ENCODE measurements around the gene ATP2C2.

The ATP2C2 gene

DNA sequence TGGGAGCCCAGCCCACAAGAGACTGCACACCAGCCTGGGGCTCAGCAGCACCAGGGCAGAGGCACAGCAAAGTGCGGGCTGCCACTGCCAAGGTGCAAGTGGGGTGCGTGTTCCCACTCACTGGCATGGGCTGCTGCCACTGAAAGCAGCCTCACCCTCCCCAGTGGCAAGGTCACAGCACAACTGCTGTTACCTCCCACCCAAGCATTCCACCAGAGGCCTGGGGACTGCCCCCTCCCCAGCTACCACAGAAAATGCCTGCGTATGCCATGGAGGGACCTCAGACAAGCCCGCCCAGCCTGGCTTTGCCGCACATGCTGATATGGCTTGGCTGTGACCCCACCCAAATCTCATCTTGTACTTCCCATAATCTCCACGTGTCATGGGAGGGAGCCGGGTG, 103.0 kb downstream of the ATP2C2 start:
- H3K36me3 ChIP-seq (ENCODE audit: control insufficient read depth, insufficient read depth, low read length) = no peaks in the 10 kb centered on the region
- no peak overlapping the region for H3K9ac ChIP-seq (ENCODE audit: low read length)
- no peaks in the 10 kb centered on the region for H3K27me3 ChIP-seq (ENCODE audit: control insufficient read depth, insufficient read depth, low read length)
- no peaks in the 10 kb centered on the region for H3K9me3 ChIP-seq (ENCODE audit: control insufficient read depth, low read length)
- no peaks in the 10 kb centered on the region for H3K4me1 ChIP-seq (ENCODE audit: control insufficient read depth, insufficient read depth, low read length)
- no peak overlapping the region for H3K4me3 ChIP-seq (ENCODE audit: low read length)

GRCh38 chr16:84471966-84472365, 103.6 kb downstream of the ATP2C2 start:
- no peak overlapping the region for H3K4me3 ChIP-seq (ENCODE audit: low read length)

GRCh38 chr16:84475643-84476240, 107.4 kb downstream of the ATP2C2 start:
- Histone ChIP-seq H3K9me3 (ENCODE audit: control insufficient read depth, low read length) (no peaks in the 10 kb centered on the region), H3K36me3 (ENCODE audit: control insufficient read depth, insufficient read depth, low read length) (no peaks in the 10 kb centered on the region), H3K9ac (ENCODE audit: low read length) (no peak overlapping the region), H3K27me3 (ENCODE audit: control insufficient read depth, insufficient read depth, low read length) (no peaks in the 10 kb centered on the region), H3K4me3 (ENCODE audit: low read length) (no peak overlapping the region), H3K4me1 (ENCODE audit: control insufficient read depth, insufficient read depth, low read length) (no peaks in the 10 kb centered on the region)

More at GRCh38 chr16:84471966-84472365, 103.6 kb downstream of the ATP2C2 start:
- Histone ChIP-seq H3K4me1 (ENCODE audit: control insufficient read depth, insufficient read depth, low read length) (no peaks in the 10 kb centered on the region), H3K9ac (ENCODE audit: low read length) (no peak overlapping the region), H3K9me3 (ENCODE audit: control insufficient read depth, low read length) (no peaks in the 10 kb centered on the region), H3K36me3 (ENCODE audit: control insufficient read depth, insufficient read depth, low read length) (no peaks in the 10 kb centered on the region), H3K27me3 (ENCODE audit: control insufficient read depth, insufficient read depth, low read length) (no peaks in the 10 kb centered on the region)

- Histone ChIP-seq H3K36me3 (ENCODE audit: control insufficient read depth, insufficient read depth, low read length) (no peaks in the 10 kb centered on the region), H3K9ac (ENCODE audit: low read length) (no peak overlapping the region), H3K4me1 (ENCODE audit: control insufficient read depth, insufficient read depth, low read length) (no peaks in the 10 kb centered on the region), H3K27me3 (ENCODE audit: control insufficient read depth, insufficient read depth, low read length) (no peaks in the 10 kb centered on the region), H3K9me3 (ENCODE audit: control insufficient read depth, low read length) (no peaks in the 10 kb centered on the region), H3K4me3 (ENCODE audit: low read length) (no peak overlapping the region)
These were observed 108.1 kb downstream of the ATP2C2 start for GRCh38 chr16:84476401-84476800.

DNA sequence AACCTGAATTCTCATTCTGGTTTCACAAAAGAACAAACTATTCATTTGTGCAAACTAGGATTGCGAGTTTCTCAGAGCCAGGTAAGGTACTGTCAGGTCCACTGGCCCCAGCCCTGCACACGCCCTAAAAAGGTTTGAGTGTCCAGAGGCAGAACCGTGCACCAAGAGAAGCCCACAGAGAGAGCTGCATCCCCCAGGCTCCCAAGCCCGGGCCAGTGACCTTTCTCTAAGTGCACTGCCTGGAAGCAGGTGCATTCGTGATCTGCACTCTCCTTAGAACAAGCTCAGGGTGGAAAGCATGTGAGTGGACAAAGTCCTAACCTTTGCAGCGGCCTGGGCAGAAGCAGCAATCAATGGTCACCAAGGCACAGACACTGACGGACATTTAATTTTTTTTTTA, 109.3 kb downstream of the ATP2C2 start:
- Histone ChIP-seq H3K36me3 (ENCODE audit: control insufficient read depth, insufficient read depth, low read length) (no peaks in the 10 kb centered on the region), H3K9me3 (ENCODE audit: control insufficient read depth, low read length) (no peaks in the 10 kb centered on the region), H3K4me1 (ENCODE audit: control insufficient read depth, insufficient read depth, low read length) (no peaks in the 10 kb centered on the region), H3K4me3 (ENCODE audit: low read length) (no peak overlapping the region), H3K27me3 (ENCODE audit: control insufficient read depth, insufficient read depth, low read length) (no peaks in the 10 kb centered on the region), H3K9ac (ENCODE audit: low read length) (no peak overlapping the region)

- H3K36me3 ChIP-seq (ENCODE audit: control insufficient read depth, insufficient read depth, low read length) = no peaks in the 10 kb centered on the region
- H3K9ac ChIP-seq (ENCODE audit: low read length) = no peak overlapping the region
- no peaks in the 10 kb centered on the region for H3K9me3 ChIP-seq (ENCODE audit: control insufficient read depth, low read length)
- no peaks in the 10 kb centered on the region for H3K27me3 ChIP-seq (ENCODE audit: control insufficient read depth, insufficient read depth, low read length)
- no peak overlapping the region for H3K4me3 ChIP-seq (ENCODE audit: low read length)
- no peaks in the 10 kb centered on the region for H3K4me1 ChIP-seq (ENCODE audit: control insufficient read depth, insufficient read depth, low read length)
These were observed 110.0 kb downstream of the ATP2C2 start for GRCh38 chr16:84478172-84478947.

DNA sequence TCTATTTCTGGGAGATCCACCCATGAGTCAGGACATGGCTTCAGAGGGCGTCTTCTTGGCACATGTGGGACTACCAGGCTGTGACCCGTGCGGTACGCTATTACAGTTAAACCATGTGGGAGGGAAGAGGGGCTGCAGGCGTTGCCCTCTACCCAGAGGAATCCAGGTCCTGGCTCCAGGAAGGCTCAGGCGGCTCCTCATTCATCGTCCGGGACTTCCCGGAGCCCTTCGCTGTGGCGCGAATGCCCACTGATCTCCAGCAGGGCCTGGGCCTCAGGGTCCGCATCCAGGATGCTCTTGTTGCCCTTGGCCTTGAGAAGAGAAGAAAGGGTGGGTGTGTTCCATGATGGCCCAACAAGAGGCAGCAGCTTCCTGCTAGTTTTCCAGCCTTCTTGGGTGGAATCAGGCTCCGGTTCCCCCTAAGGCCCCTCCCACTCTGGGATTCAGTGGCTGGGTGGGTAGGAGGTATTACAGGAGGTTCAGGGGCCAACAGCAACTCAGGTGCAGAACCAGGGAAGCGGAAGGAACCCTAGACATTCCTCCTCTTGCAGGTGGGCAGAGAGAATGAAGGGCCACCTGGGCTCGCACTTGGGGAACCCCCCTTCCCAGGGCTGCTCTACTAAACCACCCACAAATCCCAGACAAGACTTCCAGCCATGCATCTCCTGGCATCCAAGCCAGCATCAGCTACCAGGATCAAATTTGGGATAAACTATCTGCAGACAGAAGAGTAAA, 111.5 kb downstream of the ATP2C2 start:
- Histone ChIP-seq H3K27me3 (ENCODE audit: control insufficient read depth, insufficient read depth, low read length) (no peaks in the 10 kb centered on the region), H3K4me3 (ENCODE audit: low read length) (no peak overlapping the region), H3K36me3 (ENCODE audit: control insufficient read depth, insufficient read depth, low read length) (no peaks in the 10 kb centered on the region), H3K9ac (ENCODE audit: low read length) (no peak overlapping the region), H3K4me1 (ENCODE audit: control insufficient read depth, insufficient read depth, low read length) (no peaks in the 10 kb centered on the region), H3K9me3 (ENCODE audit: control insufficient read depth, low read length) (no peaks in the 10 kb centered on the region)

DNA sequence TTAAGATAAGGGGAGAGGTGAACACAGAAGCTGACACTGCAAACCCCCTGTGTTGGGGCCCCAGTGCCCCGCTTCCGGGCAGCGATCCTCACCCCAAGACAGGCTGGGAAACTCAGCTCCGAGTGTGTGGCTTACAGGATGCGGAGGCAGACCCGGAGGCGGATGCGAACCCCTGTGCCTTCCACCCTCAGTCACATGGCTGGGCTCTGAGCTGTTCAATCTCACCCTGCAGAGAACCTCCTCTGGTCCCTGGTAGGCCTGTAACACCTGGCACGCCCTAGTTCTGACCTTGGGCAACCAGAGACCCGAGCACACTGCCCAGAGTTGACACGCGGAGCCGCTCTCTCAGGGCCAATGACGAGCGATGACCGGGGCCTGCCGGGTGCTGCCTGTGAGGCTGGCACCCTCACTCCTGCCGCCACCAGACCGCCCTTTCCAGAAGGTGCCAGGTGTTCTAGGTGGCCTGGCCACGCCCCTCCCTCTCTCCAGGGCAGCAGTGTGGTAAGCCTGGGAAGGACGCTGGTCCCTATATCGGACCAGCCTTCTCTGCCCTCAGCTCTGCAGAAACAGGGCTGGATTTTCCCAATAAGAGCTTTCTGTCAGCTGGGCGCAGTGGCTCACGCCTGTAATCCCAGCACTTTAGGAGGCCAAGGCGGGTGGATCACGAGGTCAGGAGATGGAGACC, 112.9 kb downstream of the ATP2C2 start:
- Histone ChIP-seq H3K36me3 (ENCODE audit: control insufficient read depth, insufficient read depth, low read length) (no peaks in the 10 kb centered on the region), H3K9me3 (ENCODE audit: control insufficient read depth, low read length) (no peaks in the 10 kb centered on the region), H3K4me3 (ENCODE audit: low read length) (no peak overlapping the region), H3K4me1 (ENCODE audit: control insufficient read depth, insufficient read depth, low read length) (no peaks in the 10 kb centered on the region), H3K9ac (ENCODE audit: low read length) (no peak overlapping the region), H3K27me3 (ENCODE audit: control insufficient read depth, insufficient read depth, low read length) (no peaks in the 10 kb centered on the region)

DNA sequence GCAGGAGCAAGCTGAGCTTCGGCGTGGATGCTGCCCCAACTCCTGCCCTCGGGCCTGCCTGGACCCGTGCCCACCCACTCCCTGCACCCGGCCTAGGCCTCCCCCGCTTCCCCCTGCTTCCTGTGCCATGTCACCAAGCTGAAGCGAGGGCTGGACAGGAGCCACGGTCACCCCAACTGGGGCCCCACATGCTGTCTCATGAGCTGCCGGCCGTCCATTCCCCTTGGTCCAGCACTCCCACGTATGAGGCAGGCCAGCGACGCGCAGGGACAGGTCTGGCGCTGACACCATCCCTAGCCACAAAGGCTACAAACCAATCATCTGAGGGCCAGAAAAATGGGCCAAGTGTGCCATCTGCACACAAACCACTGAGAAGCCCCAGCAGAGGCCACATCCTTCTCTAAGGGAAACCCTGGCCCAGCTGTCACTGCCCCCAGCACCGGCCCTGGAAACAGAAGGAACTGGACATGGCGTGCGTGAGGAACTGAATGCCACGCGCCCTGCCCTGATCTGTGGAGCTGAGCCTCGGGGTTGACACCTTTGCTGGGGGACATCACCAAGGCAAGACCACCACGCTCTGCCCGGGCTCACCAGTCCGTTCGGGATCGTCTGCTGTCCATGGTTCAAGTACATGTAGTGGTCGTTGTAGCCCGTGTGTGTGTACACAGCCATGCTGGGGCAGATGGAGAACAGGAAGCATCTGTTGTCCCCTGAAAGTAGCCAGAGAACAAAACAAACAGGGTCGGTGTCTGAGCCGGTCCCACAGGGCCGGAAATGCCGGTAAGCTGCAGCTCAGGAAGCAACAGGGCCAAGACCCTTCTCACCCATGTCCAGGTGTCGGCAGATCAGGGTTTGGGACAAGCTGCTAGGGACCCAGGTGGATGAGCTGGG, 113.9 kb downstream of the ATP2C2 start:
- no peak overlapping the region for H3K9ac ChIP-seq (ENCODE audit: low read length)
- no peak overlapping the region for H3K4me3 ChIP-seq (ENCODE audit: low read length)
- no peaks in the 10 kb centered on the region for H3K36me3 ChIP-seq (ENCODE audit: control insufficient read depth, insufficient read depth, low read length)
- H3K27me3 ChIP-seq (ENCODE audit: control insufficient read depth, insufficient read depth, low read length) = no peaks in the 10 kb centered on the region
- H3K4me1 ChIP-seq (ENCODE audit: control insufficient read depth, insufficient read depth, low read length) = no peaks in the 10 kb centered on the region
- no peaks in the 10 kb centered on the region for H3K9me3 ChIP-seq (ENCODE audit: control insufficient read depth, low read length)

- Histone ChIP-seq H3K4me3 (ENCODE audit: low read length) (no peak overlapping the region), H3K4me1 (ENCODE audit: control insufficient read depth, insufficient read depth, low read length) (no peaks in the 10 kb centered on the region), H3K9me3 (ENCODE audit: control insufficient read depth, low read length) (no peaks in the 10 kb centered on the region), H3K9ac (ENCODE audit: low read length) (no peak overlapping the region), H3K27me3 (ENCODE audit: control insufficient read depth, insufficient read depth, low read length) (no peaks in the 10 kb centered on the region), H3K36me3 (ENCODE audit: control insufficient read depth, insufficient read depth, low read length) (no peaks in the 10 kb centered on the region)
These were observed 114.9 kb downstream of the ATP2C2 start for GRCh38 chr16:84482951-84483881.

All from mucosa of stomach (tissue), 1 donor.